Astrocyte (in vitro differentiated cells and primary cell): ENCODE measurements around the gene SEMA4D.

Experiments
- EZH2 ChIP-seq: IDR thresholded peaks from 2 replicates; pipeline ENCODE4 v1.6.1; 2012; ENCODE audit warnings: mild to moderate bottlenecking, low read length, inconsistent platforms; ENCODE audit not compliant: insufficient read depth
- TF ChIP-seq, protein P1 (sequence below): IDR thresholded peaks from 2 replicates; pipeline ENCODE4 v1.5.1; 2011; ENCODE audit warnings: low read depth, mild to moderate bottlenecking, inconsistent platforms, low read length, moderate library complexity; ENCODE audit not compliant: insufficient read depth

DNA sequence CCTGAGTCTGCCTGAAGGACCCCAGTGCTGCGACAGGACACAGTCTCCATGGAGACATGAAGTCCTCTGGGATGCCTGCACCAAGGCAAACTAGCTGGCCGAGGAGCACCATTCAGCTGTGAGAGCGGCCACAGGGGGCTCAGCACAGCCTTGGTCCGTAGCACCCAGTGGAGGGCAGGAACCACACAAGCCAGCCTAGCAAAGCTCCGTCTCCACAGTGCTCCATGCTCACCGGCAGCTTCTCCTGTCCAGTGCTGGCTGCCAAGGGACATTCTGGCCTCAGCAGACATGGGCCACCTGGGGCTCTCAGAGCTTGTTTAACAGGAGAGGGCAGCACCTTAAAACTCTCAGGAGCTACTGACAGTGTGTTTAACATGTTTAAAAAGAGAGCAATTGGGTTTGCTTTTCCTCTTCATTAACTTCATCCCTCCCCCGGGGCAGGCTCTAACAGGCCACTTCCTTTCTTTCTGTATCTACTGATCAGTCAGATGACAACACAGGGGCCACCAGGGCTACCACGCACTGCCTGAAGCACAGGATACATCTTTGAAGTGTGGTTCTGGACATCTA, 122.6 kb downstream of the SEMA4D start:
- TF ChIP-seq, protein P1, sequence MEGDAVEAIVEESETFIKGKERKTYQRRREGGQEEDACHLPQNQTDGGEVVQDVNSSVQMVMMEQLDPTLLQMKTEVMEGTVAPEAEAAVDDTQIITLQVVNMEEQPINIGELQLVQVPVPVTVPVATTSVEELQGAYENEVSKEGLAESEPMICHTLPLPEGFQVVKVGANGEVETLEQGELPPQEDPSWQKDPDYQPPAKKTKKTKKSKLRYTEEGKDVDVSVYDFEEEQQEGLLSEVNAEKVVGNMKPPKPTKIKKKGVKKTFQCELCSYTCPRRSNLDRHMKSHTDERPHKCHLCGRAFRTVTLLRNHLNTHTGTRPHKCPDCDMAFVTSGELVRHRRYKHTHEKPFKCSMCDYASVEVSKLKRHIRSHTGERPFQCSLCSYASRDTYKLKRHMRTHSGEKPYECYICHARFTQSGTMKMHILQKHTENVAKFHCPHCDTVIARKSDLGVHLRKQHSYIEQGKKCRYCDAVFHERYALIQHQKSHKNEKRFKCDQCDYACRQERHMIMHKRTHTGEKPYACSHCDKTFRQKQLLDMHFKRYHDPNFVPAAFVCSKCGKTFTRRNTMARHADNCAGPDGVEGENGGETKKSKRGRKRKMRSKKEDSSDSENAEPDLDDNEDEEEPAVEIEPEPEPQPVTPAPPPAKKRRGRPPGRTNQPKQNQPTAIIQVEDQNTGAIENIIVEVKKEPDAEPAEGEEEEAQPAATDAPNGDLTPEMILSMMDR = no peak
- no peak for TF ChIP-seq EZH2
